Sigmoid colon (tissue), 4 donors: ENCODE results near the gene YAP1.

Experiments
- CTCF ChIP-seq, 4 experiments: fragments of 450-650 bp in 3 of 4; fragments of 200-600 bp in 1 of 4; IDR thresholded peaks; one replicate each; pipeline ENCODE4 v1.5.1; 2016 to 2019; ENCODE audit warnings: antibody characterized with exemption in 4 of 4, mild to moderate bottlenecking in 3 of 4, moderate library complexity in 2 of 4
- EP300 ChIP-seq, 4 donors: sonication (generic); formaldehyde crosslinking; IDR thresholded peaks; one replicate each; pipeline ENCODE4 v1.6.1; 2017; ENCODE audit warnings: antibody characterized with exemption in 4 of 4
- POLR2A ChIP-seq, 2 donors: fragments of 450-650 bp; IDR thresholded peaks; one replicate each; pipeline ENCODE4 v1.6.1; 2016; ENCODE audit warnings: antibody characterized with exemption in 2 of 2, mild to moderate bottlenecking in 2 of 2, moderate library complexity in 2 of 2

DNA sequence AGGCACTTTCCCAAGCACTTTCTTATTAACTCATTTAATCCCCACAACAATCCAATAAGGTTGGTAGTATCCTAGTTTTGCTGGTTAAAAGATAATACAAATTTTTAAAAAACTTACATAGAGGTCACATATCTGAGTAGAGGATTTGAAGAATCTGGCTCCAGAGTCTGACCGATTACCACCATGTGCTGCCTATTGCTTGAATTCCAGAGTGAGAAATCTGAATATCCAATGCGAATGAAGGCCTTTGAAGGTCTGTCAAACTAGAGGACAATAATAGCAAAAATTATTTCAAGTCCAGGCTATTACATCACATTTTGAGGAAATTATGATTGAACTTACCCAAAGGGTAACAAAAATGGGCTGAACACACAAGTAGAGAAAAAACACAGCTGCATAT, 129.2 kb downstream of the YAP1 start:
- TF ChIP-seq POLR2A (IDR thresholded peaks at IDR 0.05) (no peak), EP300 (IDR thresholded peaks at IDR 0.05) (no peak), CTCF (IDR thresholded peaks at IDR 0.05) (no peak)
